Esophagus muscularis mucosa (tissue), 4 donors: ENCODE measurements around the gene GRAMD1C.

Experiments
- EP300 ChIP-seq: sonication (generic); formaldehyde crosslinking; IDR thresholded peaks from one replicate; pipeline ENCODE4 v1.6.1; 2017; ENCODE audit warnings: antibody characterized with exemption
- POLR2AphosphoS5 ChIP-seq, 2 donors: sonication (generic); formaldehyde crosslinking; IDR thresholded peaks; one replicate each; pipeline ENCODE4 v1.6.1; 2017; ENCODE audit warnings: antibody characterized with exemption in 2 of 2
- TF ChIP-seq, protein P1 (sequence below), 3 experiments: fragments of 200-600 bp in 2 of 3; fragments of 450-650 bp in 1 of 3; sonication (generic) in 2 of 3; IDR thresholded peaks; one replicate each; pipeline ENCODE4 v1.5.1; 2017 to 2019; ENCODE audit warnings: antibody characterized with exemption in 3 of 3, mild to moderate bottlenecking in 2 of 3, moderate library complexity in 1 of 3

DNA sequence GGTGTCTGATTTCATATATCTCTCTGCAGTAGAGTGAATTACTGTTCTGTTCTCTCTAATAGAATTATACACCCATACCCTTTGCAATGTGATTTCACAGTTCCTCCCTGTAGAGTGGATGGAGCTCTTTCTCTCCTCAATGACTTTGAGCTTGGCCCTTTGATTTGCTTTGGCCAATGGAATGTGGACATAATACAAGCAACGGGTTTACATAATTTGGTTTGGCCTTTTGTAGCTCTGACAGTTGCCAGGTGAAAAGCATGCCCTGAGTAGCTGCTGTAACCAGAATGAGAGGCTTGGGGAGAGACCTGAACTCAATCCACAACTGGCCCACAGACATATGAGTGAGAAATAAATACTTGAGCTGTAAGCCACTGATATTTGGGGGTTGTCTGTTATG is 141.3 kb downstream of the GRAMD1C start:
- TF ChIP-seq POLR2AphosphoS5 (IDR thresholded peaks at IDR 0.05): no peak
- TF ChIP-seq, protein P1, sequence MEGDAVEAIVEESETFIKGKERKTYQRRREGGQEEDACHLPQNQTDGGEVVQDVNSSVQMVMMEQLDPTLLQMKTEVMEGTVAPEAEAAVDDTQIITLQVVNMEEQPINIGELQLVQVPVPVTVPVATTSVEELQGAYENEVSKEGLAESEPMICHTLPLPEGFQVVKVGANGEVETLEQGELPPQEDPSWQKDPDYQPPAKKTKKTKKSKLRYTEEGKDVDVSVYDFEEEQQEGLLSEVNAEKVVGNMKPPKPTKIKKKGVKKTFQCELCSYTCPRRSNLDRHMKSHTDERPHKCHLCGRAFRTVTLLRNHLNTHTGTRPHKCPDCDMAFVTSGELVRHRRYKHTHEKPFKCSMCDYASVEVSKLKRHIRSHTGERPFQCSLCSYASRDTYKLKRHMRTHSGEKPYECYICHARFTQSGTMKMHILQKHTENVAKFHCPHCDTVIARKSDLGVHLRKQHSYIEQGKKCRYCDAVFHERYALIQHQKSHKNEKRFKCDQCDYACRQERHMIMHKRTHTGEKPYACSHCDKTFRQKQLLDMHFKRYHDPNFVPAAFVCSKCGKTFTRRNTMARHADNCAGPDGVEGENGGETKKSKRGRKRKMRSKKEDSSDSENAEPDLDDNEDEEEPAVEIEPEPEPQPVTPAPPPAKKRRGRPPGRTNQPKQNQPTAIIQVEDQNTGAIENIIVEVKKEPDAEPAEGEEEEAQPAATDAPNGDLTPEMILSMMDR (IDR thresholded peaks at IDR 0.05): no peak
- no peak for TF ChIP-seq EP300
